CD4-positive, alpha-beta memory T cell (primary cell): ENCODE measurements around the gene QPCT. TPM values are rescaled to one million over a fixed set of nuclear protein-coding genes. Genes with fewer than 3 reads are reported as not detected.
"Not testable (repeated sequence)": the region's sequence is repeated elsewhere in the genome, so short reads cannot be mapped to it uniquely, and the experiment has no call there.

ENCODE experiments used
- CTCF ChIA-PET: fragments of 350-600 bp; sonication (Branson Sonifier 250); formaldehyde crosslinking; loops from one replicate; lab custom pipeline; 2021; ENCODE audit warnings: inconsistent platforms; ENCODE audit not compliant: partially characterized antibody; lab: Charles Lee
- POLR2A ChIA-PET: fragments of 350-600 bp; sonication (Branson Sonifier 250); formaldehyde crosslinking; loops from one replicate; lab custom pipeline; 2021; ENCODE audit not compliant: partially characterized antibody; lab: Charles Lee
- DNase-seq, 5 donors: peaks; one replicate each; pipeline versions ENCODE4 v3.0.0 to v3.0.0-alpha.2; 2020 to 2022; ENCODE audit warnings: mixed read lengths in 1 of 5
- H3K27ac ChIP-seq: one replicate; pipeline ENCODE4 v1.7.0; 2013; ENCODE audit warnings: low read depth, low read length
- H3K27me3 ChIP-seq: 2 replicates; pipeline ENCODE4 v1.7.0; 2013; ENCODE audit warnings: mild to moderate bottlenecking, low read length, moderate library complexity; ENCODE audit not compliant: insufficient read depth
- H3K36me3 ChIP-seq: 2 replicates; pipeline ENCODE4 v1.7.0; 2013; ENCODE audit warnings: mild to moderate bottlenecking, low read length, moderate library complexity; ENCODE audit not compliant: insufficient read depth
- H3K4me1 ChIP-seq: 2 replicates; pipeline ENCODE4 v1.7.0; 2013; ENCODE audit warnings: mild to moderate bottlenecking, low read length, moderate library complexity; ENCODE audit not compliant: insufficient read depth
- H3K4me3 ChIP-seq, 2 donors: one replicate each; pipeline ENCODE4 v1.7.0; 2013; ENCODE audit warnings: low read length in 2 of 2, mild to moderate bottlenecking in 1 of 2
- H3K9me3 ChIP-seq, 2 donors: one replicate each; pipeline ENCODE4 v1.7.0; 2013; ENCODE audit warnings: low read length in 2 of 2, control low read depth in 1 of 2; ENCODE audit not compliant: control insufficient read depth in 1 of 2
- H3K27ac Mint-ChIP-seq, 7 donors: one replicate each; pipeline ENCODE4 v1.8.0; 2020 to 2021; ENCODE audit warnings: mixed read lengths in 7 of 7, mild to moderate bottlenecking in 6 of 7, inconsistent platforms in 3 of 7, moderate library complexity in 3 of 7
- H3K27me3 Mint-ChIP-seq, 2 donors: one replicate each; pipeline ENCODE4 v1.8.0; 2020 to 2021; ENCODE audit warnings: mixed read lengths in 2 of 2
- H3K36me3 Mint-ChIP-seq, 2 donors: one replicate each; pipeline ENCODE4 v1.8.0; 2020 to 2021; ENCODE audit warnings: mixed read lengths in 2 of 2, inconsistent platforms in 1 of 2, mild to moderate bottlenecking in 1 of 2
- H3K4me1 Mint-ChIP-seq, 4 donors: one replicate each; pipeline ENCODE4 v1.8.0; 2020 to 2021; ENCODE audit warnings: mixed read lengths in 4 of 4, mild to moderate bottlenecking in 1 of 4
- H3K4me3 Mint-ChIP-seq, 8 donors: one replicate each; pipeline ENCODE4 v1.8.0; 2020 to 2021; ENCODE audit warnings: mixed read lengths in 8 of 8, mild to moderate bottlenecking in 7 of 8, moderate library complexity in 6 of 8, inconsistent platforms in 3 of 8
- H3K9me3 Mint-ChIP-seq, 8 donors: one replicate each; pipeline ENCODE4 v1.8.0; 2020 to 2021; ENCODE audit warnings: mixed read lengths in 8 of 8, mild to moderate bottlenecking in 5 of 8, inconsistent platforms in 3 of 8, moderate library complexity in 1 of 8
- intact Hi-C: fragments of 100-400 bp; cut with micrococcal nuclease; formaldehyde crosslinking; loops from one replicate; pipeline ENCODE4 v1.15.1; 2023
- polyA plus RNA-seq, 2 donors: library from polyadenylated mRNA; unstranded; fragments of 300-500 nt; fragmentation: Illumina TruSeq; gene quantifications; one replicate each; pipeline ENCODE4 v1.2.3, GENCODE V29; 2021
- total RNA-seq, 2 experiments: library from RNA; stranded (reverse); gene quantifications; one replicate each; pipeline ENCODE4 v1.2.3, GENCODE V29; 2021

Gene QPCT
- total and polyA plus RNA-seq, 4 experiments from 2014 or later, result 0.23 to 1.4 (median 1.3) TPM

GRCh38 chr2:37376421-37377186 is 32.2 kb downstream of the QPCT start:
- Histone ChIP-seq H3K36me3 (no peaks in the 10 kb centered on the region), H3K27ac (no peak overlapping the region), H3K27me3 (peaks cover 28% of the 10 kb centered on the region), H3K4me1 (peaks cover 20% of the 10 kb centered on the region), H3K4me3 (no peak overlapping the region), H3K9me3 (no peaks in the 10 kb centered on the region)
- no peaks in the 10 kb centered on the region for H3K36me3 Mint-ChIP-seq
- H3K4me1 Mint-ChIP-seq, result peaks cover 10 to 17% (median 14%) of the 10 kb centered on the region in 4 donors
- ChIA-PET CTCF (interaction anchor here (1.1 to 3.3 kb wide), 4 partner anchors 20 to 501 kb away, joined by 3 to 20 read pairs (median 10); no protein-coding TSS in a partner anchor), POLR2A (interaction anchor here (1.0 to 1.9 kb wide), 2 partner anchors 14 kb away, joined by 5 to 8 read pairs; no protein-coding TSS in a partner anchor)
- H3K27me3 Mint-ChIP-seq, result peaks cover 28 to 35% of the 10 kb centered on the region in 2 donors
- H3K4me3 Mint-ChIP-seq, result peak overlapping the region; percentile 3 to 85 (median 72)
- DNase-seq, result peak in 4 of 5 donors; percentile 58 to 63 (median 59)
- peak overlapping the region in 3 of 7 donors; percentile 49 to 82 (median 53) for H3K27ac Mint-ChIP-seq
- H3K9me3 Mint-ChIP-seq, result peaks cover 0 to 1% (median 0%) of the 10 kb centered on the region in 8 donors
- intact Hi-C loops, result no loop called here

- Mint-ChIP-seq H3K4me1 (peaks cover 10 to 17% (median 14%) of the 10 kb centered on the region in 4 donors), H3K36me3 (no peaks in the 10 kb centered on the region), H3K27me3 (peaks cover 28 to 32% of the 10 kb centered on the region in 2 donors), H3K27ac (no peak overlapping the region), H3K4me3 (peak overlapping the region in 1 of 8 donors; percentile 4), H3K9me3 (peaks cover 0 to 1% (median 0%) of the 10 kb centered on the region in 8 donors)
- DNase-seq, result no peak
- intact Hi-C loops, result no loop called here
- H3K36me3 ChIP-seq, result no peaks in the 10 kb centered on the region
- no peaks in the 10 kb centered on the region for H3K9me3 ChIP-seq
- H3K27me3 ChIP-seq, result peaks cover 28% of the 10 kb centered on the region
- H3K4me3 ChIP-seq, result no peak overlapping the region
- CTCF ChIA-PET, result interaction anchor here (1.2 to 3.3 kb wide), 4 partner anchors 9 to 501 kb away, joined by 4 to 20 read pairs (median 10); no protein-coding TSS in a partner anchor
- H3K27ac ChIP-seq, result no peak overlapping the region
- H3K4me1 ChIP-seq, result peaks cover 20% of the 10 kb centered on the region
- POLR2A ChIA-PET, result interaction anchor here (1.9 kb wide), 1 partner anchor 13 kb away, joined by 8 read pairs; no protein-coding TSS in a partner anchor
These were observed 32.7 kb downstream of the QPCT start for GRCh38 chr2:37377187-37377532.

GRCh38 chr2:37378411-37378810 is 34.0 kb downstream of the QPCT start:
- POLR2A ChIA-PET, result interaction anchor here (1.9 kb wide), 1 partner anchor 12 kb away, joined by 8 read pairs; no protein-coding TSS in a partner anchor
- H3K4me1 ChIP-seq, result peaks cover 20% of the 10 kb centered on the region
- H3K27ac Mint-ChIP-seq, result no peak overlapping the region
- no peak overlapping the region for H3K4me3 Mint-ChIP-seq
- H3K4me3 ChIP-seq, result no peak overlapping the region
- H3K27me3 ChIP-seq, result peaks cover 28% of the 10 kb centered on the region
- intact Hi-C loops, result no loop called here
- CTCF ChIA-PET, result interaction anchor here (1.2 to 3.3 kb wide), 4 partner anchors 10 to 499 kb away, joined by 4 to 20 read pairs (median 10); no protein-coding TSS in a partner anchor
- peaks cover 10 to 17% (median 14%) of the 10 kb centered on the region in 4 donors for H3K4me1 Mint-ChIP-seq
- DNase-seq, result no peak
- H3K27ac ChIP-seq, result no peak overlapping the region
- no peaks in the 10 kb centered on the region for H3K36me3 Mint-ChIP-seq
- H3K9me3 Mint-ChIP-seq, result peaks cover 0 to 1% (median 0%) of the 10 kb centered on the region in 8 donors
- H3K36me3 ChIP-seq, result no peaks in the 10 kb centered on the region
- peaks cover 25 to 26% of the 10 kb centered on the region in 2 donors for H3K27me3 Mint-ChIP-seq
- no peaks in the 10 kb centered on the region for H3K9me3 ChIP-seq

- peaks cover 0 to 1% (median 0%) of the 10 kb centered on the region in 8 donors for H3K9me3 Mint-ChIP-seq
- POLR2A ChIA-PET, result interaction anchor here (0.7 kb wide), 1 partner anchor 10 kb away, joined by 3 read pairs; no protein-coding TSS in a partner anchor
- no peak overlapping the region for H3K4me3 ChIP-seq
- peak overlapping the region in 1 of 7 donors; percentile 47 for H3K27ac Mint-ChIP-seq
- peaks cover 10 to 17% (median 14%) of the 10 kb centered on the region in 4 donors for H3K4me1 Mint-ChIP-seq
- H3K4me1 ChIP-seq, result peaks cover 20% of the 10 kb centered on the region
- intact Hi-C loops, result no loop called here
- no peak overlapping the region for H3K4me3 Mint-ChIP-seq
- no peak overlapping the region for H3K27ac ChIP-seq
- no peak for DNase-seq
- H3K36me3 Mint-ChIP-seq, result no peaks in the 10 kb centered on the region
- H3K27me3 Mint-ChIP-seq, result peaks cover 17 to 21% of the 10 kb centered on the region in 2 donors
- CTCF ChIA-PET, result interaction anchor here (0.9 to 3.3 kb wide), 3 partner anchors 10 to 511 kb away, joined by 4 to 20 read pairs (median 4); no protein-coding TSS in a partner anchor
- no peaks in the 10 kb centered on the region for H3K36me3 ChIP-seq
- H3K27me3 ChIP-seq, result peaks cover 25% of the 10 kb centered on the region
- H3K9me3 ChIP-seq, result no peaks in the 10 kb centered on the region
These were observed 35.5 kb downstream of the QPCT start for GRCh38 chr2:37379881-37380296.

GRCh38 chr2:37380787-37381186 is 36.4 kb downstream of the QPCT start:
- H3K36me3 ChIP-seq, intact Hi-C loops, H3K9me3 Mint-ChIP-seq, H3K27ac Mint-ChIP-seq, H3K27ac ChIP-seq, H3K36me3 Mint-ChIP-seq, H3K4me3 ChIP-seq, H3K4me3 Mint-ChIP-seq, POLR2A ChIA-PET, DNase-seq, H3K9me3 ChIP-seq: not testable (repeated sequence)
- Mint-ChIP-seq H3K27me3 (peaks cover 16 to 18% of the 10 kb centered on the region in 2 donors), H3K4me1 (peaks cover 10 to 15% (median 12%) of the 10 kb centered on the region in 4 donors)
- Histone ChIP-seq H3K27me3 (peaks cover 16% of the 10 kb centered on the region), H3K4me1 (peaks cover 16% of the 10 kb centered on the region)
- CTCF ChIA-PET, result interaction anchor here (1.2 to 1.4 kb wide), 2 partner anchors 9 to 31 kb away, joined by 3 to 4 read pairs; no protein-coding TSS in a partner anchor

GRCh38 chr2:37384261-37384660 is 39.8 kb downstream of the QPCT start:
- H3K36me3 Mint-ChIP-seq, H3K4me3 Mint-ChIP-seq, H3K4me1 Mint-ChIP-seq, H3K27me3 ChIP-seq, H3K27ac ChIP-seq, H3K27ac Mint-ChIP-seq, POLR2A ChIA-PET, H3K9me3 Mint-ChIP-seq, H3K4me1 ChIP-seq, DNase-seq, H3K9me3 ChIP-seq, intact Hi-C loops, H3K27me3 Mint-ChIP-seq, H3K36me3 ChIP-seq, H3K4me3 ChIP-seq: not testable (repeated sequence)
- CTCF ChIA-PET, result interaction anchor here (4.2 kb wide), 1 partner anchor 12 kb away, joined by 24 read pairs; no protein-coding TSS in a partner anchor
